HG03469 (cell line): ENCODE measurements around the gene MAML3.

Experiments
- ATAC-seq: cut with Tn5 transposase; IDR thresholded peaks from one replicate; pipeline ENCODE4 v1.9.1; 2021; ENCODE audit warnings: mild to moderate bottlenecking, moderate library complexity, moderate number of reproducible peaks; ENCODE audit not compliant: unreplicated experiment

The MAML3 gene

GRCh38 chr4:140153718-140154571 is at the start of gene MAML3:
Gene MAML3, minus strand, starts transcription at chr4:140154184. Its CDS starts 857 bp downstream, at chr4:140153327.
- no peak for ATAC-seq

- no peak for ATAC-seq
Measured at GRCh38 chr4:140198942-140199341, 45.0 kb upstream of the MAML3 start.

- ATAC-seq = no peak
Measured at GRCh38 chr4:140195806-140196205, 41.8 kb upstream of the MAML3 start.

GRCh38 chr4:140189805-140190204 is 35.8 kb upstream of the MAML3 start:
- ATAC-seq = no peak

GRCh38 chr4:140188975-140189374 is 35.0 kb upstream of the MAML3 start:
- no peak for ATAC-seq

- no peak for ATAC-seq
Measured at GRCh38 chr4:140187316-140187695, 33.3 kb upstream of the MAML3 start.

- ATAC-seq = no peak
Measured at GRCh38 chr4:140186651-140187315, 32.8 kb upstream of the MAML3 start.

- ATAC-seq = no peak
Measured at GRCh38 chr4:140186082-140186438, 32.1 kb upstream of the MAML3 start.

GRCh38 chr4:140185412-140186081 is 31.6 kb upstream of the MAML3 start:
- ATAC-seq = no peak

- ATAC-seq = no peak
Measured at GRCh38 chr4:140183270-140183669, 29.3 kb upstream of the MAML3 start.

GRCh38 chr4:140180577-140180976 is 26.6 kb upstream of the MAML3 start:
- ATAC-seq = no peak

- no peak for ATAC-seq
Measured at GRCh38 chr4:140176735-140177134, 22.8 kb upstream of the MAML3 start.

GRCh38 chr4:140174543-140174942 is 20.6 kb upstream of the MAML3 start:
- no peak for ATAC-seq

- ATAC-seq = no peak
Measured at GRCh38 chr4:140172960-140173359, 19.0 kb upstream of the MAML3 start.

GRCh38 chr4:140170299-140170698 is 16.3 kb upstream of the MAML3 start:
- ATAC-seq = no peak

GRCh38 chr4:140168936-140169335 is 15.0 kb upstream of the MAML3 start:
- ATAC-seq = no peak

- no peak for ATAC-seq
Measured at GRCh38 chr4:140168474-140168873, 14.5 kb upstream of the MAML3 start.

- ATAC-seq = no peak
Measured at GRCh38 chr4:140163029-140163810, 9.2 kb upstream of the MAML3 start.

- no peak for ATAC-seq
Measured at GRCh38 chr4:140162596-140162995, 8.6 kb upstream of the MAML3 start.

- ATAC-seq = no peak
Measured at GRCh38 chr4:140158365-140159030, 4.5 kb upstream of the MAML3 start.
